A549 (cell line): ENCODE measurements around the gene VPS29.

Experiments used
- ELK1 ChIP-seq: fragments of 150-350 bp; IDR thresholded peaks from 2 replicates; pipeline ENCODE4 v1.6.1; 2014; ENCODE audit warnings: low read depth, mild to moderate bottlenecking, low read length
- EP300 ChIP-seq, 2 experiments: fragments of >200 bp; sonication (Bioruptor Twin); formaldehyde crosslinking; IDR thresholded peaks; 2 replicates in 1 of 2; 3 replicates in 1 of 2; pipeline ENCODE4 v1.6.1; 2016 to 2017
- HOXB5 ChIP-seq: fragments of 250-450 bp; sonication (Bioruptor Pico); IDR thresholded peaks from 2 replicates; pipeline ENCODE4 v1.5.0; 2020; ENCODE audit warnings: mild to moderate bottlenecking, moderate library complexity
- JUN ChIP-seq, 2 experiments: fragments of >200 bp; sonication (Bioruptor Twin); formaldehyde crosslinking; IDR thresholded peaks; 2 replicates in 1 of 2; 3 replicates in 1 of 2; pipeline ENCODE4 v1.6.1; 2016 to 2017
- POLR2A ChIP-seq: IDR thresholded peaks from 2 replicates; pipeline ENCODE4 v1.6.1; 2012; ENCODE audit warnings: mild to moderate bottlenecking, low read length
- RCOR1 ChIP-seq: fragments of 150-350 bp; IDR thresholded peaks from 2 replicates; pipeline ENCODE4 v1.6.1; 2014; ENCODE audit warnings: antibody characterized with exemption, low read length, low read depth
- REST ChIP-seq: fragments of 200-600 bp; sonication (generic); IDR thresholded peaks from 2 replicates; pipeline ENCODE4 v1.6.1; 2016; ENCODE audit warnings: antibody characterized with exemption, mild to moderate bottlenecking, moderate library complexity
- RFX5 ChIP-seq: fragments of 450-650 bp; IDR thresholded peaks from 2 replicates; pipeline ENCODE4 v1.7.1; 2014; ENCODE audit warnings: antibody characterized with exemption, mild to moderate bottlenecking, moderate library complexity
- SREBF2 ChIP-seq: fragments of 450-650 bp; IDR thresholded peaks from 2 replicates; pipeline ENCODE4 v1.6.1; 2014; ENCODE audit warnings: mild to moderate bottlenecking, moderate library complexity
- TP53 ChIP-seq: fragments of 250-450 bp; sonication (Bioruptor Pico); IDR thresholded peaks from 2 replicates; pipeline ENCODE4 v1.5.0; 2021; ENCODE audit warnings: mild to moderate bottlenecking, moderate library complexity
- ZSCAN20 ChIP-seq: fragments of 250-450 bp; sonication (Bioruptor Pico); IDR thresholded peaks from 2 replicates; pipeline ENCODE4 v1.8.0; 2022; ENCODE audit warnings: mild to moderate bottlenecking, moderate library complexity
- TF ChIP-seq, protein P1 (sequence below): fragments of >200 bp; sonication (Bioruptor Twin); formaldehyde crosslinking; IDR thresholded peaks from 3 replicates; pipeline ENCODE4 v1.5.1; 2016

DNA sequence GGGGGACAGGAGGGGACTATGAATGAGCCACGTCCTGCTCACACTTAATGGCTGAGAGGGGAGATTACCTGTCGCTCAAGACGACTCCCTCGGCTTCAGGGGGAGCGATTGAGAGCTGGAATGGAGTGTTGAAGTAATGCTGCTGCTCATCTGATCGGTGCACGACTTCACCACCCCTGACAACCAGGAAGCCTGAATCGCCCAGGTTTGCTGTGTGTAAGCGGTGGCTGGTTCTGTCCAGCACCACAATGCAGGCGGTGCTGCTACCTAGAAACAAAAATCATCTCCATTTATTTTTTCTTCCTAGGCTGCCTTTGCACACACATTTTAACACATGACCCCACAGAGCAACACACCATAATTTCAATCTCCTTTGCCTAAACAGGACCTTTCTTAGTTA lies 43.9 kb upstream of the VPS29 start:
- TF ChIP-seq ELK1 (no peak), ZSCAN20 (no peak), SREBF2 (no peak), POLR2A (no peak), RCOR1 (no peak), HOXB5 (CRISPR knock-in tag) (no peak), EP300 (IDR thresholded peaks at IDR 0.05) (no peak), RFX5 (no peak), TP53 (CRISPR knock-in tag) (no peak), JUN (IDR thresholded peaks at IDR 0.05) (no peak), REST (no peak)
- TF ChIP-seq, protein P1, sequence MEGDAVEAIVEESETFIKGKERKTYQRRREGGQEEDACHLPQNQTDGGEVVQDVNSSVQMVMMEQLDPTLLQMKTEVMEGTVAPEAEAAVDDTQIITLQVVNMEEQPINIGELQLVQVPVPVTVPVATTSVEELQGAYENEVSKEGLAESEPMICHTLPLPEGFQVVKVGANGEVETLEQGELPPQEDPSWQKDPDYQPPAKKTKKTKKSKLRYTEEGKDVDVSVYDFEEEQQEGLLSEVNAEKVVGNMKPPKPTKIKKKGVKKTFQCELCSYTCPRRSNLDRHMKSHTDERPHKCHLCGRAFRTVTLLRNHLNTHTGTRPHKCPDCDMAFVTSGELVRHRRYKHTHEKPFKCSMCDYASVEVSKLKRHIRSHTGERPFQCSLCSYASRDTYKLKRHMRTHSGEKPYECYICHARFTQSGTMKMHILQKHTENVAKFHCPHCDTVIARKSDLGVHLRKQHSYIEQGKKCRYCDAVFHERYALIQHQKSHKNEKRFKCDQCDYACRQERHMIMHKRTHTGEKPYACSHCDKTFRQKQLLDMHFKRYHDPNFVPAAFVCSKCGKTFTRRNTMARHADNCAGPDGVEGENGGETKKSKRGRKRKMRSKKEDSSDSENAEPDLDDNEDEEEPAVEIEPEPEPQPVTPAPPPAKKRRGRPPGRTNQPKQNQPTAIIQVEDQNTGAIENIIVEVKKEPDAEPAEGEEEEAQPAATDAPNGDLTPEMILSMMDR: no peak
